HG02571 (cell line): ENCODE data around the gene ADCY10.
"Not testable (repeated sequence)": the region's sequence is repeated elsewhere in the genome, so short reads cannot be mapped to it uniquely, and the experiment has no call there.

Source experiments
- ATAC-seq: cut with Tn5 transposase; IDR thresholded peaks from one replicate; pipeline ENCODE4 v1.9.1; 2021; ENCODE audit warnings: mild to moderate bottlenecking, moderate library complexity; ENCODE audit not compliant: unreplicated experiment

The ADCY10 gene, protein sequence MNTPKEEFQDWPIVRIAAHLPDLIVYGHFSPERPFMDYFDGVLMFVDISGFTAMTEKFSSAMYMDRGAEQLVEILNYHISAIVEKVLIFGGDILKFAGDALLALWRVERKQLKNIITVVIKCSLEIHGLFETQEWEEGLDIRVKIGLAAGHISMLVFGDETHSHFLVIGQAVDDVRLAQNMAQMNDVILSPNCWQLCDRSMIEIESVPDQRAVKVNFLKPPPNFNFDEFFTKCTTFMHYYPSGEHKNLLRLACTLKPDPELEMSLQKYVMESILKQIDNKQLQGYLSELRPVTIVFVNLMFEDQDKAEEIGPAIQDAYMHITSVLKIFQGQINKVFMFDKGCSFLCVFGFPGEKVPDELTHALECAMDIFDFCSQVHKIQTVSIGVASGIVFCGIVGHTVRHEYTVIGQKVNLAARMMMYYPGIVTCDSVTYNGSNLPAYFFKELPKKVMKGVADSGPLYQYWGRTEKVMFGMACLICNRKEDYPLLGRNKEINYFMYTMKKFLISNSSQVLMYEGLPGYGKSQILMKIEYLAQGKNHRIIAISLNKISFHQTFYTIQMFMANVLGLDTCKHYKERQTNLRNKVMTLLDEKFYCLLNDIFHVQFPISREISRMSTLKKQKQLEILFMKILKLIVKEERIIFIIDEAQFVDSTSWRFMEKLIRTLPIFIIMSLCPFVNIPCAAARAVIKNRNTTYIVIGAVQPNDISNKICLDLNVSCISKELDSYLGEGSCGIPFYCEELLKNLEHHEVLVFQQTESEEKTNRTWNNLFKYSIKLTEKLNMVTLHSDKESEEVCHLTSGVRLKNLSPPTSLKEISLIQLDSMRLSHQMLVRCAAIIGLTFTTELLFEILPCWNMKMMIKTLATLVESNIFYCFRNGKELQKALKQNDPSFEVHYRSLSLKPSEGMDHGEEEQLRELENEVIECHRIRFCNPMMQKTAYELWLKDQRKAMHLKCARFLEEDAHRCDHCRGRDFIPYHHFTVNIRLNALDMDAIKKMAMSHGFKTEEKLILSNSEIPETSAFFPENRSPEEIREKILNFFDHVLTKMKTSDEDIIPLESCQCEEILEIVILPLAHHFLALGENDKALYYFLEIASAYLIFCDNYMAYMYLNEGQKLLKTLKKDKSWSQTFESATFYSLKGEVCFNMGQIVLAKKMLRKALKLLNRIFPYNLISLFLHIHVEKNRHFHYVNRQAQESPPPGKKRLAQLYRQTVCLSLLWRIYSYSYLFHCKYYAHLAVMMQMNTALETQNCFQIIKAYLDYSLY (N-terminal part only)

GRCh38 chr1:167913895-167914496 lies at the start of gene ADCY10:
TSS of gene ADCY10 (minus strand) at chr1:167914134. CDS start at chr1:167905140, 8,994 bp downstream.
- ATAC-seq: no peak

DNA sequence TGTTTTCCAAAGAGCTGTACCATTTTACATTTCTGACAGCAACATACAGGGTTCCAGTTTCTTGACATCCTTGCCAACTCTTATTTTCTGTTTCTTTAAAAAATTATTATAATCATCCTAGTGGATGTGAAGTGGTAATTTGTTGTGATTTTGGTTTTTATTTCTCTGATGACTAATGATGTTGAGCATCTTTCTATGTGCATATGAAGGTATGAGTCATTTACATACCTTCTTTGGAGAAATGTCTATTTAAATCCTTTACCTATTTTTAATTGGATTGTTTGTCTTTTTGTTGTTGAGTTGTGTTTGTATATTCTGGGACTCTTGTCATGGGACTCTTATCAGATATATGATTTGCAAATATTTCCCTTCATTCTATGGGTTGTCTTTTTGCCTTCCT lies 43.8 kb upstream of the ADCY10 start:
- no peak for ATAC-seq

DNA sequence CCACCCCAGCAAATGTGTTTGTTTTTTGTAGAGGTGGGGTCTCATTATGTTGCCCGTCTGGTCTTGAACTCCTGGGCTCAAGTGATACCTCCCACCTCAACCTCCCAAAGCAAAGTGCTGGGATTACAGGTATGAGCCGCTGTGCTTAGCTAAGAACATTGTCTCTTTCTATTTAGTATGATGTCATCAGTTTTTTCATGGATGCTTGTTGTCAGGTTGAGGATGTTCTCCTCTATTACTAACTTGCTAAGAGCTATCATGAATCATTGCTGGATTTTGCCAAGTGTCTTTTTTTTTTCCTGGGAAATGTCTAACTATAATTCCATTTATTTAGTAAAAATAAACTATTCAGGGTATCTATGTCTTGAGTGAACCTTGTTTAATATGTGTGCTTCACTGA lies 42.0 kb upstream of the ADCY10 start:
- ATAC-seq: no peak

DNA sequence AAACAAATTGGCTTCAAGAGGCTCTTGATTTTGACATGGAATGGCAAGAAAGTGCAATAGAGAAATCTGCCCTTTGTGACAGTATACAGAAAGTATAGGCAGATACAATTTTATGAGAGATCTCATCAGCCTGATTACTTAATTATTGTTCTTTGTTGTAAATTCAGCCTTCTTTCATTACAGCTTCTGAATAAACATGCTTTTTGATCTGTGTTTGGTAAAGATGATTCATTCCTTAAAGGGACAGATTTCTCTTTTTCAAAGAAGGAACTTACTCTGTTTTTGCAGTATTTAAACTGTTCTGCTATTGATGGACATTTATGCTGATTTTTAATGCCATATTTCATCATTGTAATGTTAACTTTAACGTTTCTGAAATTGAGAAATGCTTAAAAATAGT lies 36.6 kb upstream of the ADCY10 start:
- ATAC-seq: no peak

- ATAC-seq: no peak
Measured at GRCh38 chr1:167949785-167950184, 35.9 kb upstream of the ADCY10 start.

GRCh38 chr1:167947733-167948132 lies 33.8 kb upstream of the ADCY10 start:
- no peak for ATAC-seq

DNA sequence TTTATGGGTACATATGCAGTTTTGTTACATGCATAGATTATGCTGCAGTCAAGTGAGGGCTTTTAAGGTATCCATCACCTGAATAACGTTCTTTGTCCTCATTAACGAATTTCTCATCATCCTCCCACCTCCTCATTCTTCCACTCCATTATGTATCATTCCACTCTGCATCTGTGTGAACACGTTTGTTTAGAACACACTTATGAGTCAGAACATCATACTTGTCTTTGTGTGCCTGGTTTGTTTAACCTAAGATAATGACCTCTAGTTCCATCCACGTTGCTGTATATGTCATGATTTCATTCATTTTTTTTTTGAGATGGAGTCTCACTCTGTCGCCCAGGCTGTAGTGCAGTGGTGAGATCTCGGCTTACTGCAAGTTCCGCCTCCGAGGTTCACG lies 29.6 kb upstream of the ADCY10 start:
- no peak for ATAC-seq

GRCh38 chr1:167940264-167940663 lies 26.3 kb upstream of the ADCY10 start:
- ATAC-seq: no peak

DNA sequence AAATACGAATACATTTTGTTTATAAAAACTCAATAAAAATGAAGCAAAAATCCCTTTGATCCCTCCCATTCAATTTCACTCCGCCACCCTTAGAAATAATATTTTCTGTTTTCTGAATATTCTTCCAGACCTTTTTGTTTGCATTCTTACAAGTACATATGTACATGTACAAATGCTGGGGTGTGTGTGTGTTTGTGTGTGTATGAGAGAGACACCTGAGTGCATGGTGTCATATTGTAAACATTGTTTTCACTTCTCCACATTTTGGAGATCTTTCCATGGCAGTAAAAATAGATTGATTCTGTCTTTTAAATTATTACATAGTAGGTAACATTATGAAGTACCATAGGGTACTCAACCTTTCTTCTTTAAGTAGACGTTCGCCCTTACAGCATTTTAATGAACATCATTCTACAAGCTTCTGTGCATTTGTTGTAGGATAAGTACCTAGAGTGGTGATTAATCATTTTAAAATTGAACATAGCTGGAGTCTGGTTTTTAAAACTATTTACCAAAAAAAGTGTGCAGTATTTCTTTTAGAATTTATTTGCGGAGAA lies 24.2 kb upstream of the ADCY10 start:
- ATAC-seq: no peak

DNA sequence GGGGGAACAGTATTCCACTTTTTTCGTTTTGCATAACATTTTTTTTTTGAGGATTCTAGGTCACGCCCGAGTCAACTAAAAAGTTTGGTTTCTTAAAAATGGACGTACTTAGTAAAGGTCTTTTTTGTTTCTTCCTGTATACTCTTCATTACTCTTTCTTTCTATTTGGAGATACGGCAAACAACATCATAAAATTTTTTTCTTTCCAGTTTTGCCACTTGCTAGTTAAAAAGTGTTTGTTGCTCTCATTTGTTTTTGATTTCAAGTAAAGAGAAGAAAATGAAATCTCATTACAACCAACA lies 23.7 kb upstream of the ADCY10 start:
- ATAC-seq: no peak

- peak; percentile 6 for ATAC-seq
Measured at GRCh38 chr1:167936930-167937708, 23.2 kb upstream of the ADCY10 start, which contains the start of gene MPC2. TSS of gene MPC2 (minus strand) at chr1:167937072. CDS start at chr1:167935841, 1,231 bp downstream.

- ATAC-seq: peak; percentile 74
Measured at GRCh38 chr1:167936068-167936929, 22.4 kb upstream of the ADCY10 start, which contains the start of gene DCAF6. TSS of gene DCAF6 (plus strand) at chr1:167936683. CDS start at chr1:167936912, 229 bp downstream.

GRCh38 chr1:167935216-167936067 lies 21.5 kb upstream of the ADCY10 start:
- ATAC-seq: peak; percentile 6

DNA sequence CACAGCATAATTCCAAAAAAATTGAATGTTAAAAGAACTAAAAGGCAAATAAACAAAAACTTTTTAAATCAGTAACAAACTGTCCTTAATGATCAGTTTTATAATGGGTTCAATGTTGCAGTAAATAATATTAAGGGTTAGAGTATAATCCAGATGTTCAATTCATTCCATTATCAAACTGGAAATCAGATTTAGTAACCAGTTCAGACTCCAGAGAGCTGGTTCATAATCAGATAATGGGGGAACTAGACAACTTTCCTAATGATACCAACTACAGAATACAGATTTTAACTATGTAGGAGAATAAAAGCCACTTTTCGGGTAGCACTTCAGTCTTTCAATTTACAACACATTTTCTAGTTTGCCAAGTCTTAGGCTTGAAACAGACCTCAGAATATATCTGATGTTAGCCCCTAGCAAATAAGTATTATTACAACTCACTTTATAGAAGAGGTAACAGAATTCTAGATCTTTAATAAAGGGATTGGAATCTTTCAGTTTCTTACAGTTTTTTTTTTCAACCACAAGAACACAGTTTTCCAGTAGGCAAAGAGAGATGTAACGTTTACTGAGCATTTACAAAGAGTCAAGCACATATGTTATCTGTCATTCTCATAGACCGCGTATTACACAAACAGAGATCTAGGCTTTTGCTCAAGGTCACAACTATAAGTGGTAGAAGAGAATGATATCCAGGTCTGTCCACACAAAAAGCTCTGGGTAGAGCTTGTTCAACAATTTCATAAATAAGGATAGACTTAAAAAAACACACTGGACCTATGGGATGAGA lies 20.7 kb upstream of the ADCY10 start:
- no peak for ATAC-seq

DNA sequence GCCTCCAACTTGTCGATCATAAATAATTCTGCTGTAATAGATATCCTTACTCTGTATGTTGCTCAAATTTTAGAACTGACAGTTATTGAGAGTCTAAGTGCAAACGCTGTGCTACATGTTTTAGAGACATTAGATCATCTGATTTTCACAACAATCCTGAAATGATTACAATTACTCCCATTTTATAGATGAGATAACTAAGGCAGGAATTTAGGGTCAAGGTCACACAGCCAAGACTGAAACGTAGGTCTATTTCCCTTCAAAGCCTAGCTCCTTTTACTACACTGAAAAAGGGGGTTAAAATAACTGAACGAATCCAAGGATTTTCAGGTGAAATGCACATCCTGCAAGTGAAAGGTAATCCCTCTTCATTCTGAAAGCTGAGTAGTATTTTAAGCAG lies 19.9 kb upstream of the ADCY10 start:
- ATAC-seq: no peak

- no peak for ATAC-seq
Measured at GRCh38 chr1:167929725-167930124, 15.8 kb upstream of the ADCY10 start.

DNA sequence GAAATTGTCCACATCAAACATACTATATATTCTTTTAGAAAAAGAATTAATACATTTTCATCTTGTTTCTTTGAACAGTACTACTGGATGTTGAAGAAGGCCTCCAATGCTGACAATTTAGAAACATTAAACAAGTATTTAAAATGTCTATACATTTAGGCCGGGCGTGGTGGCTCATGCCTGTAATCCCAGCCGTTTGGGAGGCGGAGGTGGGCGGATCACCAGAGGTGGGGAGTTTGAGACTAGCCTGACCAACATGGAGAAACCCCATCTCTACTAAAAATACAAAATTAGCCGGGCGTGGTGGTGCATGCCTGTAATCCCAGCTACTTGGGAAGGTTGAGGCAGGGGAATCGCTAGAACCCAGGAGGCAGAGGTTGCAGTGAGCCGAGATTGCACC lies 15.0 kb upstream of the ADCY10 start:
- not testable (repeated sequence) for ATAC-seq
